NCI-H2107 treated with DMSO at 0.1 percent for 48 hours (cell line): ENCODE results near the gene BARX1.
"Not testable (repeated sequence)": the region's sequence is repeated elsewhere in the genome, so short reads cannot be mapped to it uniquely, and the experiment has no call there.

Source experiments
- DNase-seq: peaks from one replicate; lab custom pipeline; 2025; ENCODE audit not compliant: unreplicated experiment; lab: John Stamatoyannopoulos, UW

The BARX1 gene

GRCh38 chr9:93955111-93955980 is at the start of gene BARX1:
BARX1 (minus strand) TSS chr9:93955355; CDS start chr9:93955146, 209 bp downstream.
- DNase-seq = peak; percentile 56

GRCh38 chr9:94002316-94003140 is 47.4 kb upstream of the BARX1 start:
- peak; percentile 77 for DNase-seq

- DNase-seq = no peak
These were observed 41.7 kb upstream of the BARX1 start for GRCh38 chr9:93996863-93997262.

- no peak for DNase-seq
These were observed 41.2 kb upstream of the BARX1 start for GRCh38 chr9:93996367-93996766.

GRCh38 chr9:93994545-93994944 is 39.4 kb upstream of the BARX1 start:
- no peak for DNase-seq

- no peak for DNase-seq
These were observed 39.0 kb upstream of the BARX1 start for GRCh38 chr9:93994132-93994531.

GRCh38 chr9:93992830-93993229 is 37.7 kb upstream of the BARX1 start:
- DNase-seq = no peak

- no peak for DNase-seq
These were observed 35.3 kb upstream of the BARX1 start for GRCh38 chr9:93990448-93990847.

- DNase-seq = no peak
These were observed 32.9 kb upstream of the BARX1 start for GRCh38 chr9:93988056-93988455.

- no peak for DNase-seq
These were observed 29.7 kb upstream of the BARX1 start for GRCh38 chr9:93984860-93985259.

- no peak for DNase-seq
These were observed 28.7 kb upstream of the BARX1 start for GRCh38 chr9:93983875-93984274.

- DNase-seq = no peak
These were observed 24.6 kb upstream of the BARX1 start for GRCh38 chr9:93979721-93980120.

GRCh38 chr9:93978551-93978950 is 23.4 kb upstream of the BARX1 start:
- DNase-seq = peak; percentile 30

- DNase-seq = no peak
These were observed 21.8 kb upstream of the BARX1 start for GRCh38 chr9:93976973-93977372.

GRCh38 chr9:93976081-93976480 is 20.9 kb upstream of the BARX1 start:
- no peak for DNase-seq

GRCh38 chr9:93975262-93975661 is 20.1 kb upstream of the BARX1 start:
- no peak for DNase-seq

GRCh38 chr9:93974151-93974550 is 19.0 kb upstream of the BARX1 start:
- DNase-seq = no peak

- not testable (repeated sequence) for DNase-seq
These were observed 17.5 kb upstream of the BARX1 start for GRCh38 chr9:93972655-93973054.

GRCh38 chr9:93969328-93969661 is 14.1 kb upstream of the BARX1 start:
- no peak for DNase-seq

GRCh38 chr9:93968451-93969327 is 13.5 kb upstream of the BARX1 start:
- no peak for DNase-seq
